KOPT-K1 (cell line): ENCODE data around the gene PRDM7.
"Not testable (repeated sequence)": the region's sequence is repeated elsewhere in the genome, so short reads cannot be mapped to it uniquely, and the experiment has no call there.

ENCODE experiments used
- H3K27ac ChIP-seq: fragments of 200-600 bp; sonication (generic); 2 replicates; pipeline ENCODE4 v1.5.1; 2016; ENCODE audit warnings: antibody characterized with exemption, mild to moderate bottlenecking, low read depth, low read length; ENCODE audit not compliant: poor library complexity, severe bottlenecking
- H3K36me3 ChIP-seq: fragments of 200-600 bp; sonication (generic); 2 replicates; pipeline ENCODE4 v1.5.1; 2017; ENCODE audit warnings: antibody characterized with exemption, mild to moderate bottlenecking, low read length, moderate library complexity; ENCODE audit not compliant: insufficient read depth
- H3K9me3 ChIP-seq: fragments of 200-600 bp; sonication (generic); 2 replicates; pipeline ENCODE4 v1.5.1; 2017; ENCODE audit warnings: antibody characterized with exemption, low read length, mild to moderate bottlenecking; ENCODE audit not compliant: insufficient read depth, poor library complexity, severe bottlenecking

Gene PRDM7

GRCh38 chr16:90084215-90084950 is 7.3 kb upstream of the PRDM7 start:
- Histone ChIP-seq H3K27ac (no peak overlapping the region), H3K9me3 (no peaks in the 10 kb centered on the region), H3K36me3 (no peaks in the 10 kb centered on the region)

- Histone ChIP-seq H3K36me3 (no peaks in the 10 kb centered on the region), H3K27ac (no peak overlapping the region), H3K9me3 (no peaks in the 10 kb centered on the region)
Observed at GRCh38 chr16:90083139-90083538, 6.0 kb upstream of the PRDM7 start.

- H3K36me3 ChIP-seq, result no peaks in the 10 kb centered on the region
- no peak overlapping the region for H3K27ac ChIP-seq
- H3K9me3 ChIP-seq, result no peaks in the 10 kb centered on the region
Observed at GRCh38 chr16:90081606-90081970, 4.5 kb upstream of the PRDM7 start.

- Histone ChIP-seq H3K9me3 (no peaks in the 10 kb centered on the region), H3K36me3 (no peaks in the 10 kb centered on the region), H3K27ac (no peak overlapping the region)
Observed at GRCh38 chr16:90078579-90078895, 1.4 kb upstream of the PRDM7 start.

- no peaks in the 10 kb centered on the region for H3K36me3 ChIP-seq
- no peaks in the 10 kb centered on the region for H3K9me3 ChIP-seq
- no peak overlapping the region for H3K27ac ChIP-seq
Observed at GRCh38 chr16:90077757-90078578, 837 bp upstream of the PRDM7 start.

GRCh38 chr16:90072442-90073105 is 4.6 kb downstream of the PRDM7 start:
- Histone ChIP-seq H3K27ac (no peak overlapping the region), H3K36me3 (no peaks in the 10 kb centered on the region), H3K9me3 (peaks cover 12% of the 10 kb centered on the region)

- Histone ChIP-seq H3K9me3 (peaks cover 12% of the 10 kb centered on the region), H3K36me3 (no peaks in the 10 kb centered on the region), H3K27ac (no peak overlapping the region)
Observed at GRCh38 chr16:90070440-90070839, 6.7 kb downstream of the PRDM7 start.

GRCh38 chr16:90061437-90061836 is 15.7 kb downstream of the PRDM7 start:
- no peak overlapping the region for H3K27ac ChIP-seq
- no peaks in the 10 kb centered on the region for H3K36me3 ChIP-seq
- H3K9me3 ChIP-seq, result peaks cover 3% of the 10 kb centered on the region

GRCh38 chr16:90057738-90058173 is 19.4 kb downstream of the PRDM7 start:
- H3K36me3 ChIP-seq, result no peaks in the 10 kb centered on the region
- peaks cover 39% of the 10 kb centered on the region for H3K9me3 ChIP-seq
- H3K27ac ChIP-seq, result no peak overlapping the region

GRCh38 chr16:90056521-90056920 is 20.6 kb downstream of the PRDM7 start:
- not testable (repeated sequence) for H3K27ac ChIP-seq

GRCh38 chr16:90055371-90055770 is 21.8 kb downstream of the PRDM7 start:
- no peaks in the 10 kb centered on the region for H3K36me3 ChIP-seq

More at GRCh38 chr16:90056521-90056920, 20.6 kb downstream of the PRDM7 start:
- H3K9me3 ChIP-seq, result peaks cover 39% of the 10 kb centered on the region
- not testable (repeated sequence) for H3K36me3 ChIP-seq

GRCh38 chr16:90054554-90054953 is 22.6 kb downstream of the PRDM7 start:
- Histone ChIP-seq H3K27ac (no peak overlapping the region), H3K9me3 (peaks cover 39% of the 10 kb centered on the region), H3K36me3 (no peaks in the 10 kb centered on the region)

More at GRCh38 chr16:90055371-90055770, 21.8 kb downstream of the PRDM7 start:
- H3K27ac ChIP-seq, result no peak overlapping the region
- H3K9me3 ChIP-seq, result peaks cover 39% of the 10 kb centered on the region

- Histone ChIP-seq H3K9me3 (peaks cover 39% of the 10 kb centered on the region), H3K36me3 (no peaks in the 10 kb centered on the region), H3K27ac (no peak overlapping the region)
Observed at GRCh38 chr16:90053902-90054500, 23.1 kb downstream of the PRDM7 start.

- Histone ChIP-seq H3K9me3 (peaks cover 32% of the 10 kb centered on the region), H3K27ac (no peak overlapping the region), H3K36me3 (no peaks in the 10 kb centered on the region)
Observed at GRCh38 chr16:90050969-90051368, 26.2 kb downstream of the PRDM7 start.

- Histone ChIP-seq H3K27ac (no peak overlapping the region), H3K9me3 (peaks cover 10% of the 10 kb centered on the region), H3K36me3 (no peaks in the 10 kb centered on the region)
Observed at GRCh38 chr16:90048737-90049330, 28.3 kb downstream of the PRDM7 start.
